CD1c-positive myeloid dendritic cell (primary cell): ENCODE results near the gene DHODH.
A peak's percentile ranks its signal among the peaks of the same experiment; 100 is the strongest.
"Not testable (repeated sequence)": the region's sequence is repeated elsewhere in the genome, so short reads cannot be mapped to it uniquely, and the experiment has no call there.

ENCODE experiments used
- DNase-seq: peaks from one replicate; pipeline ENCODE4 v3.0.0-alpha.2; 2016; ENCODE audit errors: extremely low spot score

DHODH gene

GRCh38 chr16:72054254-72054847, 45.8 kb downstream of the DHODH start, which contains the start of gene HP:
Gene HP (plus strand): TSS chr16:72054505. CDS start chr16:72054653, 148 bp downstream.
- not testable (repeated sequence) for DNase-seq

- no peak for DNase-seq
Measured at GRCh38 chr16:72055911-72056310, 47.4 kb downstream of the DHODH start.

- not testable (repeated sequence) for DNase-seq
Measured at GRCh38 chr16:72057313-72057712, 48.8 kb downstream of the DHODH start.

GRCh38 chr16:72059060-72059459, 50.5 kb downstream of the DHODH start:
- not testable (repeated sequence) for DNase-seq

- no peak for DNase-seq
Measured at GRCh38 chr16:72060405-72060804, 51.9 kb downstream of the DHODH start.

GRCh38 chr16:72061564-72061963, 53.0 kb downstream of the DHODH start:
- DNase-seq: no peak

GRCh38 chr16:72064361-72064894, 55.9 kb downstream of the DHODH start:
- DNase-seq: no peak

GRCh38 chr16:72066747-72067146, 58.2 kb downstream of the DHODH start:
- DNase-seq: peak; percentile 34

GRCh38 chr16:72068930-72069329, 60.4 kb downstream of the DHODH start:
- DNase-seq: no peak

GRCh38 chr16:72072514-72073342, 64.2 kb downstream of the DHODH start:
- DNase-seq: no peak

- DNase-seq: no peak
Measured at GRCh38 chr16:72073560-72074230, 65.2 kb downstream of the DHODH start.

- DNase-seq: not testable (repeated sequence)
Measured at GRCh38 chr16:72075067-72075466, 66.5 kb downstream of the DHODH start.
